HepG2 (cell line): ENCODE data around the gene BLOC1S4. TPM values are rescaled to one million over a fixed set of nuclear protein-coding genes. Genes with fewer than 3 reads are reported as not detected.
A peak's percentile ranks its signal among the peaks of the same experiment; 100 is the strongest.

ENCODE experiments used
- ATF2 ChIP-seq: sonication (generic); formaldehyde crosslinking; IDR thresholded peaks from 2 replicates; pipeline ENCODE4 v1.4.0; 2020; ENCODE audit warnings: missing genetic modification reagents
- CENPT ChIP-seq: sonication (generic); formaldehyde crosslinking; IDR thresholded peaks from 2 replicates; pipeline ENCODE4 v1.8.0; 2022; ENCODE audit warnings: low read depth, mild to moderate bottlenecking, moderate library complexity, missing genetic modification reagents
- CSRNP1 ChIP-seq: sonication (generic); formaldehyde crosslinking; IDR thresholded peaks from 2 replicates; pipeline ENCODE4 v1.8.1; 2023; ENCODE audit warnings: mild to moderate bottlenecking, missing genetic modification reagents
- DNMT1 ChIP-seq: sonication (generic); formaldehyde crosslinking; IDR thresholded peaks from 2 replicates; pipeline ENCODE4 v1.5.1; 2020; ENCODE audit warnings: mild to moderate bottlenecking, missing genetic modification reagents
- GPN1 ChIP-seq: sonication (generic); formaldehyde crosslinking; IDR thresholded peaks from 2 replicates; pipeline ENCODE4 v1.5.1; 2020; ENCODE audit warnings: missing genetic modification reagents, borderline replicate concordance
- HOXA3 ChIP-seq: sonication (generic); formaldehyde crosslinking; IDR thresholded peaks from 2 replicates; pipeline ENCODE4 v1.5.0; 2020; ENCODE audit warnings: missing genetic modification reagents
- IRX3 ChIP-seq: sonication (generic); formaldehyde crosslinking; IDR thresholded peaks from 2 replicates; pipeline ENCODE4 v1.8.1; 2023; ENCODE audit warnings: mild to moderate bottlenecking, low read depth, missing genetic modification reagents, borderline replicate concordance
- MAFF ChIP-seq: IDR thresholded peaks from 2 replicates; pipeline ENCODE4 v1.6.1; 2011; ENCODE audit warnings: low read depth, low read length, improper control_type of control experiment
- PITX1 ChIP-seq: sonication (generic); formaldehyde crosslinking; IDR thresholded peaks from 2 replicates; pipeline ENCODE4 v1.5.1; 2020; ENCODE audit warnings: mild to moderate bottlenecking, missing genetic modification reagents
- TMF1 ChIP-seq: sonication (generic); formaldehyde crosslinking; IDR thresholded peaks from 2 replicates; pipeline ENCODE4 v1.8.1; 2022; ENCODE audit warnings: low read depth, missing genetic modification reagents
- ZFY ChIP-seq: sonication (generic); formaldehyde crosslinking; IDR thresholded peaks from 2 replicates; pipeline ENCODE4 v1.4.0; 2020; ENCODE audit warnings: missing genetic modification reagents
- ZNF20 ChIP-seq: sonication (generic); formaldehyde crosslinking; IDR thresholded peaks from 2 replicates; pipeline ENCODE4 v1.4.0; 2020; ENCODE audit warnings: mild to moderate bottlenecking, moderate library complexity, missing genetic modification reagents
- ZNF563 ChIP-seq: sonication (generic); formaldehyde crosslinking; IDR thresholded peaks from 2 replicates; pipeline ENCODE4 v1.8.0; 2022; ENCODE audit warnings: mild to moderate bottlenecking, moderate library complexity, missing genetic modification reagents
- ZNF576 ChIP-seq: sonication (generic); formaldehyde crosslinking; IDR thresholded peaks from 2 replicates; pipeline ENCODE4 v1.4.0; 2020; ENCODE audit warnings: mild to moderate bottlenecking, missing genetic modification reagents
- ZNF792 ChIP-seq: IDR thresholded peaks from 2 replicates; pipeline ENCODE4 v1.6.1; 2016
- polyA plus RNA-seq, 8 experiments: library from polyadenylated mRNA; depleted of rRNA in 3 of 8; stranded (reverse) in 7 of 8; unstranded in 1 of 8; fragments of >200 nt; fragmentation: Illumina TruSeq in 4 of 8; extraction: Trizol in 4 of 8; gene quantifications; 2 replicates each; pipeline versions ENCODE4 v1.2.1 to v1.2.3, GENCODE V29; 2011 to 2016; ENCODE audit warnings: low read depth in 4 of 8, missing spikeins in 1 of 8, mixed read lengths in 1 of 8; ENCODE audit not compliant: insufficient read depth in 1 of 8
- total RNA-seq, 5 experiments: library from RNA; depleted of rRNA; stranded (reverse); fragments of >200 nt; fragmentation: Illumina TruSeq; extraction: Trizol; gene quantifications; 2 replicates each; pipeline ENCODE4 v1.2.3, GENCODE V29; 2016; ENCODE audit warnings: low read depth in 1 of 5
- TF ChIP-seq, protein P1 (sequence below): sonication (generic); formaldehyde crosslinking; IDR thresholded peaks from 2 replicates; pipeline ENCODE4 v1.5.0; 2020; ENCODE audit warnings: mild to moderate bottlenecking, missing genetic modification reagents, borderline replicate concordance
- TF ChIP-seq, protein P2 (sequence below): IDR thresholded peaks from 2 replicates; pipeline ENCODE4 v1.6.1; 2016; ENCODE audit warnings: low read depth, control low read depth
- TF ChIP-seq, protein P3 (sequence below): sonication (generic); formaldehyde crosslinking; IDR thresholded peaks from 2 replicates; pipeline ENCODE4 v1.5.0; 2020; ENCODE audit warnings: mild to moderate bottlenecking, missing genetic modification reagents, borderline replicate concordance

Gene BLOC1S4
- total and polyA plus RNA-seq, 2 of the 13 experiments (the other 11 are each of a cell fraction or from before 2014, with no cell fraction given): 15.5 to 20.9 TPM

DNA sequence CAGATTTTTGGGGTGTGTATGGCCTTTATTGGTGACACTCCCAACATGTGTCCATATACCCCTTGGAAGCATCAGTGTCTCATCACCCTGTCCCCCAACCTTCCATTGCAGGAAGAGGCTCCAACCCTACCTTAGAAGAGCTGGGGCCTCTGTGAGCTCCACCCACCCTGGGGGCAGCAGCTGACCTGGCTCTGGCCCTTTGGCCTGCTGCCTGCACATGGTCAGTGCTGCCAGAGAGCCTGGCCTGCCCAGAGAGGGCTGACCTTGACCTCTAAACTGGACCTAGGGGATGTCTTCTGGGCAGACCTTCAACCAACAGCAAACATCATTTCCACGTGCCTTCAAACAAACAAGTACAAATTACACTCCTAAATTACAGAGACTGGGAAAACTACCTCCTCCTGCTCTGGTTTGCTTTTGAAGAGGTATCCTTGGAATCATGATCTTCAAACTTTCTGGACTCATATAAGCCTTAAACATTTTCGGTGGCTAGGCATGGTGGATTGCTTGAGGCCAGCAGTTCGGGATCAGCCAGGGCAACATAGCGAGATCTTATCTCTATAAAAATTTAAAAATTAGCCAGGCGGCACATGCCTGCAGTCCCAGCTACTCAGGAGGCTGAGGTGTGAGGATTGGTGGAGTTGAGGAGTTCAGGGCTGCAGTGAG is 39.2 kb downstream of the BLOC1S4 start (continued):
- TF ChIP-seq, protein P1, sequence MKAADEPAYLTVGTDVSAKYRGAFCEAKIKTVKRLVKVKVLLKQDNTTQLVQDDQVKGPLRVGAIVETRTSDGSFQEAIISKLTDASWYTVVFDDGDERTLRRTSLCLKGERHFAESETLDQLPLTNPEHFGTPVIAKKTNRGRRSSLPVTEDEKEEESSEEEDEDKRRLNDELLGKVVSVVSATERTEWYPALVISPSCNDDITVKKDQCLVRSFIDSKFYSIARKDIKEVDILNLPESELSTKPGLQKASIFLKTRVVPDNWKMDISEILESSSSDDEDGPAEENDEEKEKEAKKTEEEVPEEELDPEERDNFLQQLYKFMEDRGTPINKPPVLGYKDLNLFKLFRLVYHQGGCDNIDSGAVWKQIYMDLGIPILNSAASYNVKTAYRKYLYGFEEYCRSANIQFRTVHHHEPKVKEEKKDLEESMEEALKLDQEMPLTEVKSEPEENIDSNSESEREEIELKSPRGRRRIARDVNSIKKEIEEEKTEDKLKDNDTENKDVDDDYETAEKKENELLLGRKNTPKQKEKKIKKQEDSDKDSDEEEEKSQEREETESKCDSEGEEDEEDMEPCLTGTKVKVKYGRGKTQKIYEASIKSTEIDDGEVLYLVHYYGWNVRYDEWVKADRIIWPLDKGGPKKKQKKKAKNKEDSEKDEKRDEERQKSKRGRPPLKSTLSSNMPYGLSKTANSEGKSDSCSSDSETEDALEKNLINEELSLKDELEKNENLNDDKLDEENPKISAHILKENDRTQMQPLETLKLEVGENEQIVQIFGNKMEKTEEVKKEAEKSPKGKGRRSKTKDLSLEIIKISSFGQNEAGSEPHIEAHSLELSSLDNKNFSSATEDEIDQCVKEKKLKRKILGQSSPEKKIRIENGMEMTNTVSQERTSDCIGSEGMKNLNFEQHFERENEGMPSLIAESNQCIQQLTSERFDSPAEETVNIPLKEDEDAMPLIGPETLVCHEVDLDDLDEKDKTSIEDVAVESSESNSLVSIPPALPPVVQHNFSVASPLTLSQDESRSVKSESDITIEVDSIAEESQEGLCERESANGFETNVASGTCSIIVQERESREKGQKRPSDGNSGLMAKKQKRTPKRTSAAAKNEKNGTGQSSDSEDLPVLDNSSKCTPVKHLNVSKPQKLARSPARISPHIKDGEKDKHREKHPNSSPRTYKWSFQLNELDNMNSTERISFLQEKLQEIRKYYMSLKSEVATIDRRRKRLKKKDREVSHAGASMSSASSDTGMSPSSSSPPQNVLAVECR (CRISPR knock-in tag): peak; percentile 83; the same call in 1 of the 2 replicates
- TF ChIP-seq ATF2 (CRISPR knock-in tag): peak; percentile 84; the same call in 1 of the 2 replicates
- TF ChIP-seq CENPT (CRISPR knock-in tag): no peak
- 0 out of 2 replicates have a peak, but pooled peaks have one; percentile 32 for TF ChIP-seq DNMT1
- TF ChIP-seq IRX3 (CRISPR knock-in tag): no peak
- TF ChIP-seq, protein P2, sequence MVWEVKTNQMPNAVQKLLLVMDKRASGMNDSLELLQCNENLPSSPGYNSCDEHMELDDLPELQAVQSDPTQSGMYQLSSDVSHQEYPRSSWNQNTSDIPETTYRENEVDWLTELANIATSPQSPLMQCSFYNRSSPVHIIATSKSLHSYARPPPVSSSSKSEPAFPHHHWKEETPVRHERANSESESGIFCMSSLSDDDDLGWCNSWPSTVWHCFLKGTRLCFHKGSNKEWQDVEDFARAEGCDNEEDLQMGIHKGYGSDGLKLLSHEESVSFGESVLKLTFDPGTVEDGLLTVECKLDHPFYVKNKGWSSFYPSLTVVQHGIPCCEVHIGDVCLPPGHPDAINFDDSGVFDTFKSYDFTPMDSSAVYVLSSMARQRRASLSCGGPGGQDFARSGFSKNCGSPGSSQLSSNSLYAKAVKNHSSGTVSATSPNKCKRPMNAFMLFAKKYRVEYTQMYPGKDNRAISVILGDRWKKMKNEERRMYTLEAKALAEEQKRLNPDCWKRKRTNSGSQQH (CRISPR knock-in tag): peak; percentile 73; the same call in 1 of the 2 replicates
- TF ChIP-seq ZNF576 (CRISPR knock-in tag): no peak
- TF ChIP-seq ZFY: peak; percentile 51
- TF ChIP-seq ZNF563 (CRISPR knock-in tag): 0 out of 2 replicates have a peak, but pooled peaks have one; percentile 35
- TF ChIP-seq PITX1 (CRISPR knock-in tag): peak; percentile 94
- TF ChIP-seq HOXA3: peak; percentile 94
- peak; percentile 49; the same call in 1 of the 2 replicates for TF ChIP-seq TMF1 (CRISPR knock-in tag)
- TF ChIP-seq ZNF20 (CRISPR knock-in tag): no peak
- 0 out of 2 replicates have a peak, but pooled peaks have one; percentile 59 for TF ChIP-seq CSRNP1 (CRISPR knock-in tag)
- TF ChIP-seq GPN1: no peak
- no peak for TF ChIP-seq MAFF
- TF ChIP-seq ZNF792 (CRISPR knock-in tag): peak; percentile 86; the same call in 1 of the 2 replicates
- TF ChIP-seq, protein P3, sequence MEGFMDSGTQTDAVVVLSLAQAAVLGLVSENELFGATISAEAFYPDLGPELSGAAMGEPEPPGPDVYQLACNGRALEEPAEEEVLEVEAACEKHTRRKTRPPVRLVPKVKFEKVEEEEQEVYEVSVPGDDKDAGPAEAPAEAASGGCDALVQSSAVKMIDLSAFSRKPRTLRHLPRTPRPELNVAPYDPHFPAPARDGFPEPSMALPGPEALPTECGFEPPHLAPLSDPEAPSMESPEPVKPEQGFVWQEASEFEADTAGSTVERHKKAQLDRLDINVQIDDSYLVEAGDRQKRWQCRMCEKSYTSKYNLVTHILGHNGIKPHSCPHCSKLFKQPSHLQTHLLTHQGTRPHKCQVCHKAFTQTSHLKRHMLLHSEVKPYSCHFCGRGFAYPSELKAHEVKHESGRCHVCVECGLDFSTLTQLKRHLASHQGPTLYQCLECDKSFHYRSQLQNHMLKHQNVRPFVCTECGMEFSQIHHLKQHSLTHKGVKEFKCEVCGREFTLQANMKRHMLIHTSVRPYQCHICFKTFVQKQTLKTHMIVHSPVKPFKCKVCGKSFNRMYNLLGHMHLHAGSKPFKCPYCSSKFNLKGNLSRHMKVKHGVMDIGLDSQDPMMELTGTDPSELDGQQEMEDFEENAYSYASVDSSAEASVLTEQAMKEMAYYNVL: peak; percentile 44; the same call in 1 of the 2 replicates
